ENCODE measurements around the gene PLAAT4.
A peak's percentile ranks its signal among the peaks of the same experiment; 100 is the strongest.

The PLAAT4 gene, protein sequence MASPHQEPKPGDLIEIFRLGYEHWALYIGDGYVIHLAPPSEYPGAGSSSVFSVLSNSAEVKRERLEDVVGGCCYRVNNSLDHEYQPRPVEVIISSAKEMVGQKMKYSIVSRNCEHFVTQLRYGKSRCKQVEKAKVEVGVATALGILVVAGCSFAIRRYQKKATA

GRCh38 chr11:63536669-63537292 lies at the start of gene PLAAT4:
Gene PLAAT4, plus strand, starts transcription at chr11:63536808. Its CDS starts 61 bp downstream, at chr11:63536869.
- POLR2A ChIA-PET: no interaction called here
- CTCF ChIA-PET: interaction anchor here (0.7 to 3.5 kb wide), 14 partner anchors 8 to 102 kb away, joined by 3 to 11 read pairs (median 3); partner anchors contain the start of gene PLAAT2
- TF ChIP-seq, protein P1, sequence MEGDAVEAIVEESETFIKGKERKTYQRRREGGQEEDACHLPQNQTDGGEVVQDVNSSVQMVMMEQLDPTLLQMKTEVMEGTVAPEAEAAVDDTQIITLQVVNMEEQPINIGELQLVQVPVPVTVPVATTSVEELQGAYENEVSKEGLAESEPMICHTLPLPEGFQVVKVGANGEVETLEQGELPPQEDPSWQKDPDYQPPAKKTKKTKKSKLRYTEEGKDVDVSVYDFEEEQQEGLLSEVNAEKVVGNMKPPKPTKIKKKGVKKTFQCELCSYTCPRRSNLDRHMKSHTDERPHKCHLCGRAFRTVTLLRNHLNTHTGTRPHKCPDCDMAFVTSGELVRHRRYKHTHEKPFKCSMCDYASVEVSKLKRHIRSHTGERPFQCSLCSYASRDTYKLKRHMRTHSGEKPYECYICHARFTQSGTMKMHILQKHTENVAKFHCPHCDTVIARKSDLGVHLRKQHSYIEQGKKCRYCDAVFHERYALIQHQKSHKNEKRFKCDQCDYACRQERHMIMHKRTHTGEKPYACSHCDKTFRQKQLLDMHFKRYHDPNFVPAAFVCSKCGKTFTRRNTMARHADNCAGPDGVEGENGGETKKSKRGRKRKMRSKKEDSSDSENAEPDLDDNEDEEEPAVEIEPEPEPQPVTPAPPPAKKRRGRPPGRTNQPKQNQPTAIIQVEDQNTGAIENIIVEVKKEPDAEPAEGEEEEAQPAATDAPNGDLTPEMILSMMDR (IDR thresholded peaks at IDR 0.05; ENCODE audit: control extremely low read depth, extremely low read depth, low read depth, missing control alignments): no peak
- DNase-seq (ENCODE audit: extremely low spot score): peak; percentile 72

- ChIA-PET CTCF (interaction anchor here (1.3 to 5.7 kb wide), 3 partner anchors 10 to 149 kb away, joined by 5 to 47 read pairs (median 17); no protein-coding TSS in a partner anchor), POLR2A (no interaction called here)
- TF ChIP-seq, protein P1 (IDR thresholded peaks at IDR 0.05; ENCODE audit: control extremely low read depth, extremely low read depth, low read depth, missing control alignments): no peak
- no peak for DNase-seq (ENCODE audit: extremely low spot score)
Observed at GRCh38 chr11:63488789-63489188, 47.8 kb upstream of the PLAAT4 start.

GRCh38 chr11:63489879-63490278 lies 46.7 kb upstream of the PLAAT4 start:
- POLR2A ChIA-PET: no interaction called here
- TF ChIP-seq, protein P1 (IDR thresholded peaks at IDR 0.05; ENCODE audit: control extremely low read depth, extremely low read depth, low read depth, missing control alignments): no peak
- DNase-seq (ENCODE audit: extremely low spot score): no peak
- CTCF ChIA-PET: interaction anchor here (1.3 to 5.7 kb wide), 3 partner anchors 11 to 148 kb away, joined by 5 to 47 read pairs (median 17); no protein-coding TSS in a partner anchor

- ChIA-PET CTCF (interaction anchor here (4.4 to 5.7 kb wide), 2 partner anchors 11 to 147 kb away, joined by 17 to 47 read pairs; no protein-coding TSS in a partner anchor), POLR2A (no interaction called here)
- DNase-seq (ENCODE audit: extremely low spot score): no peak
- TF ChIP-seq, protein P1 (IDR thresholded peaks at IDR 0.05; ENCODE audit: control extremely low read depth, extremely low read depth, low read depth, missing control alignments): no peak
Observed at GRCh38 chr11:63490551-63491239, 45.9 kb upstream of the PLAAT4 start, which contains the start of gene PLAAT5. Gene PLAAT5, minus strand, starts transcription at chr11:63491167. Its CDS starts 133 bp downstream, at chr11:63491034.

GRCh38 chr11:63491240-63491587 lies 45.4 kb upstream of the PLAAT4 start:
- no peak for DNase-seq (ENCODE audit: extremely low spot score)
- POLR2A ChIA-PET: no interaction called here
- CTCF ChIA-PET: interaction anchor here (4.4 to 5.7 kb wide), 2 partner anchors 12 to 146 kb away, joined by 17 to 47 read pairs; no protein-coding TSS in a partner anchor
- TF ChIP-seq, protein P1 (IDR thresholded peaks at IDR 0.05; ENCODE audit: control extremely low read depth, extremely low read depth, low read depth, missing control alignments): no peak

- TF ChIP-seq, protein P1 (IDR thresholded peaks at IDR 0.05; ENCODE audit: control extremely low read depth, extremely low read depth, low read depth, missing control alignments): no peak
- POLR2A ChIA-PET: no interaction called here
- CTCF ChIA-PET: interaction anchor here (4.4 to 5.7 kb wide), 2 partner anchors 13 to 146 kb away, joined by 17 to 47 read pairs; no protein-coding TSS in a partner anchor
- no peak for DNase-seq (ENCODE audit: extremely low spot score)
Observed at GRCh38 chr11:63491636-63492372, 44.8 kb upstream of the PLAAT4 start.
